Left ventricle myocardium inferior (tissue), 1 donor: ENCODE results near the gene LRRN2. TPM values are rescaled to one million over a fixed set of nuclear protein-coding genes. Genes with fewer than 3 reads are reported as not detected.
A peak's percentile ranks its signal among the peaks of the same experiment; 100 is the strongest.

Experiments used
- DNase-seq: peaks from one replicate; pipeline ENCODE4 v3.0.0-alpha.2; 2020
- H3K27ac ChIP-seq: fragments of 200-600 bp; replicated peaks from 2 replicates; pipeline ENCODE4 v1.8.0; 2021
- H3K27me3 ChIP-seq: fragments of 200-600 bp; 2 replicates; pipeline ENCODE4 v1.8.0; 2021; ENCODE audit warnings: low read depth
- H3K36me3 ChIP-seq: fragments of 200-600 bp; 2 replicates; pipeline ENCODE4 v1.8.0; 2021
- H3K4me1 ChIP-seq: fragments of 200-600 bp; 2 replicates; pipeline ENCODE4 v1.8.0; 2021
- H3K4me3 ChIP-seq: fragments of 200-600 bp; 2 replicates; pipeline ENCODE4 v1.8.0; 2021; ENCODE audit warnings: mild to moderate bottlenecking, moderate library complexity
- H3K9me3 ChIP-seq: fragments of 200-600 bp; replicated peaks from 2 replicates; pipeline ENCODE4 v1.8.0; 2021
- intact Hi-C: fragments of 100-400 bp; cut with micrococcal nuclease; formaldehyde crosslinking; loops from one replicate; pipeline ENCODE4 v1.11.0; 2022
- total RNA-seq: library from RNA; stranded (reverse); fragmentation: NEBNext Ultra II Directional; extraction: Animal tissue kit (Norgen Biotek cat#: 25700); gene quantifications from one replicate; pipeline ENCODE4 v1.2.1, GENCODE V29; 2021
- TF ChIP-seq, protein P1 (sequence below): fragments of 200-600 bp; IDR thresholded peaks from 2 replicates; pipeline ENCODE4 v1.8.0; 2021; ENCODE audit warnings: antibody characterized with exemption, mild to moderate bottlenecking, borderline replicate concordance
- donor health status: DM: no; HTN: yes; CAD: no; lungs with severe emphysema.

The LRRN2 gene
- total RNA-seq, 1 donor from 2014 or later = 1.4 TPM

GRCh38 chr1:204579681-204580080 lies 105.9 kb downstream of the LRRN2 start:
- peak overlapping the region; percentile 57 for H3K4me3 ChIP-seq
- intact Hi-C loops = no loop called here
- no peak for DNase-seq
- peak overlapping the region; percentile 54 for H3K27ac ChIP-seq
- H3K27me3 ChIP-seq = no peaks in the 10 kb centered on the region
- peaks cover 19% of the 10 kb centered on the region for H3K4me1 ChIP-seq
- H3K9me3 ChIP-seq = no peaks in the 10 kb centered on the region
- TF ChIP-seq, protein P1, sequence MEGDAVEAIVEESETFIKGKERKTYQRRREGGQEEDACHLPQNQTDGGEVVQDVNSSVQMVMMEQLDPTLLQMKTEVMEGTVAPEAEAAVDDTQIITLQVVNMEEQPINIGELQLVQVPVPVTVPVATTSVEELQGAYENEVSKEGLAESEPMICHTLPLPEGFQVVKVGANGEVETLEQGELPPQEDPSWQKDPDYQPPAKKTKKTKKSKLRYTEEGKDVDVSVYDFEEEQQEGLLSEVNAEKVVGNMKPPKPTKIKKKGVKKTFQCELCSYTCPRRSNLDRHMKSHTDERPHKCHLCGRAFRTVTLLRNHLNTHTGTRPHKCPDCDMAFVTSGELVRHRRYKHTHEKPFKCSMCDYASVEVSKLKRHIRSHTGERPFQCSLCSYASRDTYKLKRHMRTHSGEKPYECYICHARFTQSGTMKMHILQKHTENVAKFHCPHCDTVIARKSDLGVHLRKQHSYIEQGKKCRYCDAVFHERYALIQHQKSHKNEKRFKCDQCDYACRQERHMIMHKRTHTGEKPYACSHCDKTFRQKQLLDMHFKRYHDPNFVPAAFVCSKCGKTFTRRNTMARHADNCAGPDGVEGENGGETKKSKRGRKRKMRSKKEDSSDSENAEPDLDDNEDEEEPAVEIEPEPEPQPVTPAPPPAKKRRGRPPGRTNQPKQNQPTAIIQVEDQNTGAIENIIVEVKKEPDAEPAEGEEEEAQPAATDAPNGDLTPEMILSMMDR = no peak
- H3K36me3 ChIP-seq = no peaks in the 10 kb centered on the region

DNA sequence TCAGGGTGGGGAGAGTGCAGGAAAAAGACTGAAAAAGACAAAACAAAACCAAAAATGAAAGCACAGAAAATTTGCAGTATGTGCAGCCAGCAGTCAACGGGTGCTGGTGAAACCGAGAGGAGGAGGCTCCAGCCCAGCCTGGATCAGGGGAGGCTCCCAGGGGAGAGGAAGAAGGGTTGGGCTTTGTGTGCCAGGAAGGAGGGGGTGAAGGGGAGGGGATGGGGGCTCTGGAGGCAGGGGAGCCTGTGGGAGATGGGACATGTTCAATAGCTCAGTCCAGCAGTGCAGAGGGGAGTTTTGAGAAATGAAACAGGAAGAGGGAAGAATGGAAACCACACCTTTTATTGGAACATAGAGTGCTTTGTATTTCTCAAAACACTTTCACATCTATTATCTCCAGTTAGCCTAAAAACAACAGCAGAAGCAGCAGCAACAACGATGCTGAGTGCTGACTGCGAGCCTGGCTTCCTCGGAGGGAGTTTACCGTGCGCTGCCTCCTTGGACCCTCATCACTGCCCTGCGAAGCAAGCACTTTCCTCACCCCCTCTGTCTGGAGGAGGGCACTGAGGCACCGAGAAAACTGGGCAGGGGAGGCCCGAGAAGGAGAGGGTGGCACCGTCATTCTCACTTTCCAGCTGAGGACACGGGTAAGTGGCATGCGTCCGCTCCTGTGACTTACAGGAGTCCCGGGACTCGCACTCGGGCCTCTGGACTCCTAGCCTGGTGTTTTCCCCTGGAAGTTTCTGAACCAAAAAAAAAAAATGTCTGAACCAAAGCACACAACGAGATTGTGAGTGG lies 106.5 kb downstream of the LRRN2 start:
- peak overlapping the region; percentile 57 for H3K4me3 ChIP-seq
- peaks cover 22% of the 10 kb centered on the region for H3K4me1 ChIP-seq
- DNase-seq = peak; percentile 36
- peak overlapping the region; percentile 54 for H3K27ac ChIP-seq
- TF ChIP-seq, protein P1 = no peak
- H3K9me3 ChIP-seq = no peaks in the 10 kb centered on the region
- no peaks in the 10 kb centered on the region for H3K36me3 ChIP-seq
- intact Hi-C loops = no loop called here
- H3K27me3 ChIP-seq = no peaks in the 10 kb centered on the region

GRCh38 chr1:204577794-204578478 lies 107.6 kb downstream of the LRRN2 start:
- H3K4me1 ChIP-seq = peaks cover 25% of the 10 kb centered on the region
- TF ChIP-seq, protein P1 = no peak
- intact Hi-C loops = no loop called here
- no peaks in the 10 kb centered on the region for H3K36me3 ChIP-seq
- H3K27ac ChIP-seq = no peak overlapping the region
- no peak overlapping the region for H3K4me3 ChIP-seq
- H3K9me3 ChIP-seq = no peaks in the 10 kb centered on the region
- H3K27me3 ChIP-seq = no peaks in the 10 kb centered on the region
- DNase-seq = no peak

GRCh38 chr1:204576422-204576821 lies 109.1 kb downstream of the LRRN2 start:
- no peaks in the 10 kb centered on the region for H3K27me3 ChIP-seq
- H3K9me3 ChIP-seq = no peaks in the 10 kb centered on the region
- peaks cover 25% of the 10 kb centered on the region for H3K4me1 ChIP-seq
- H3K27ac ChIP-seq = no peak overlapping the region
- no peaks in the 10 kb centered on the region for H3K36me3 ChIP-seq
- DNase-seq = no peak
- no peak overlapping the region for H3K4me3 ChIP-seq
- intact Hi-C loops = no loop called here
- TF ChIP-seq, protein P1 = no peak

DNA sequence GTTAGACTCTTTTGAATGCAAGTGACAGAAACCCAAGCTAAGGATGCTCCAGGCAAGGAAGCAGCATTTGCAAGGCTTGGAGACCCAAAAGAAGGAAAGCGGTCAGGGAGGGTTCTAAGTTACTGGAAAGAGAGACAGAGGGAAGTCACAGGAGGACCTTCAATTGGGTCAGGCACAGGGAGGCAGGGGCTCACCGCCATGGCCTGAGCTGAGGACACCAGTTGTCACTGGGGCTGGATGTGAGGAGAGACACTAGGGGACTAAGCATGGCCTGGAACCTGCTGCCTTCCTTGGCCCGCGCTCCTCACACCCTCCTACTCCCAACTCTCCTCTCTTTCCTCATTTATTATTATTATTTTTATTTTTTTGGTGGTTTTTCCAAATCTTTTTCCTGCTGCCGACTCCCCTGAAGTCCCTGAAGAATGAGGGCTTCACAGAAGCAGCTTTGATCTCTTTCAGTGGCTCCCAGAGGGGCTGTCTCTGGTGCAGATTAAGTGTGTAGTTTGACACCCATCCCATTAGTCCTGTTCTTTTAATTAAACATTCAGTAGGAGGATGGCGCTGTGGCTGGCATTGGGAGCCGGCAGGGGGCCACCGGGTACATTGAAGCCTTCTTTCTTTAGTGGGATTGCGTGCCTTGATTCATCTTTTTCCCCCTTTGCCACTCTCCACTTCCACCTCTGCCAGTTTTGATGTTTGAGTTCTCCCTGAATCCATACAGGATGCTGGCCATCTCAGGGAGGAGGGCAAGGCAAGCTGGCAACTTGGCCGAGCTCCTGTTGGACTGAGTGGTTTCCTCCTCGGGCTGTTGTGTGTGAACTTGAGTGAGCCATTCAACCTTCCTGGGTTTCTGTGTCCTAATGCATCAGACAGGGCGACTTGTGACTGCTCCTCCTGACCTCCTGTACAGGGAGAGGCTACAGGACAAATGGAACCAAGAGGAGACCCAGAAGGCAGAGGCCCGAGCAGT lies 110.0 kb downstream of the LRRN2 start:
- no peaks in the 10 kb centered on the region for H3K9me3 ChIP-seq
- H3K27me3 ChIP-seq = no peaks in the 10 kb centered on the region
- H3K4me3 ChIP-seq = no peak overlapping the region
- intact Hi-C loops = no loop called here
- no peak for DNase-seq
- no peak overlapping the region for H3K27ac ChIP-seq
- H3K4me1 ChIP-seq = peaks cover 25% of the 10 kb centered on the region
- no peaks in the 10 kb centered on the region for H3K36me3 ChIP-seq
- TF ChIP-seq, protein P1 = no peak
